Activated naive CD8-positive, alpha-beta T cell treated with anti-CD3 and anti-CD28 coated beads for 36 hours (primary cell): ENCODE results near the gene TTC7B. TPM values are rescaled to one million over a fixed set of nuclear protein-coding genes. Genes with fewer than 3 reads are reported as not detected.

Experiments used
- DNase-seq: peaks from one replicate; pipeline ENCODE4 v3.0.0; 2021
- H3K27ac Mint-ChIP-seq: one replicate; pipeline ENCODE4 v1.8.0; 2022; ENCODE audit warnings: mild to moderate bottlenecking, moderate library complexity, mixed read lengths
- H3K27me3 Mint-ChIP-seq: one replicate; pipeline ENCODE4 v1.8.0; 2022; ENCODE audit warnings: mild to moderate bottlenecking, mixed read lengths
- H3K36me3 Mint-ChIP-seq: one replicate; pipeline ENCODE4 v1.8.0; 2021; ENCODE audit warnings: mild to moderate bottlenecking, mixed read lengths
- H3K4me1 Mint-ChIP-seq: one replicate; pipeline ENCODE4 v1.8.0; 2021; ENCODE audit warnings: mixed read lengths
- H3K4me3 Mint-ChIP-seq: one replicate; pipeline ENCODE4 v1.8.0; 2022; ENCODE audit warnings: mild to moderate bottlenecking, moderate library complexity, mixed read lengths
- H3K9me3 Mint-ChIP-seq: one replicate; pipeline ENCODE4 v1.8.0; 2022; ENCODE audit warnings: mixed read lengths
- total RNA-seq, 2 experiments: library from RNA; stranded (reverse); gene quantifications; one replicate each; pipeline ENCODE4 v1.2.3, GENCODE V29; 2021

Gene TTC7B
- total RNA-seq, 2 experiments from 2014 or later: 7.1 to 7.6 TPM

DNA sequence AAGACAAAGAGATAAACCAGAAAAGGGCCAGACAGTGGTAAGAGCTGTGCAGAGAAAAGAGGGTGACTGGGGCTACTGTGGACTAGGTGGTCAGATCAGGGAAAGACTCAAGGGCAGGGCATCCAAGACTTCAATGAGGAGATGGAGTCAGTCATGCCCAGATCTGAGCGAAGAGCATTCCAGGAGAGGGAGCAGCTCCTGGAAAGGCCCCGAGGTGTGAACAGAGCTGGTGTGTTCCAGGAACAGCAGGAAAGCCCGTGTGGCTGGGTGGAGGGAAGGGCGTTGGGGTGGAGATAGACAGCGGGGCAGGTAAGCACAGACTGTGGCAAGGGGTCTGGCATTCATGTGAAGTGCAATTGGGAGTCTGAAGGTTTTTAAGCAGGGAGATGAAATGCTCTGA, 16.8 kb downstream of the TTC7B start:
- no peaks in the 10 kb centered on the region for H3K9me3 Mint-ChIP-seq
- DNase-seq: no peak
- H3K27ac Mint-ChIP-seq: no peak overlapping the region
- H3K4me3 Mint-ChIP-seq: no peak overlapping the region
- no peaks in the 10 kb centered on the region for H3K27me3 Mint-ChIP-seq
- no peaks in the 10 kb centered on the region for H3K36me3 Mint-ChIP-seq
- H3K4me1 Mint-ChIP-seq: peaks cover 4% of the 10 kb centered on the region

DNA sequence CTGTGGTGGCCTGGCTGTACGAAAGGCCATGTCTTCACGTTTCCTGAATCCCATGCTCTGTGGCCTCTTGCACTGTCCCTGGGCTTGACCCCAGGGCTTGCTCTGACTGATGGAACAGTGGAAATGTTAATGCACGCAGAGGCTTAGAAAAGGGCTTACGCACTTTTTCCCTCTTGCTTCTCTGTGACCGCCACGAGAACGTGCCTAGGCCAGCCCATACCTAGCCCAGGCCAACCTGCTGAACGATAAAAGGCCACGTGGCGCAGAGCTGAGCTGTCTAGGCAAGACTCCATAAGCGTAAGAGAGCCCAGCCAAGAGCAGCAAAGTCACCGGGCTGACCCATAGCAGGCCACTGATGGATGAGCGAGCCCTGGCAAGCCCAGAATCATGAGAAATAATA, 18.3 kb downstream of the TTC7B start:
- Mint-ChIP-seq H3K4me3 (no peak overlapping the region), H3K36me3 (no peaks in the 10 kb centered on the region), H3K9me3 (no peaks in the 10 kb centered on the region), H3K27me3 (no peaks in the 10 kb centered on the region), H3K27ac (no peak overlapping the region), H3K4me1 (peaks cover 4% of the 10 kb centered on the region)
- DNase-seq: no peak

DNA sequence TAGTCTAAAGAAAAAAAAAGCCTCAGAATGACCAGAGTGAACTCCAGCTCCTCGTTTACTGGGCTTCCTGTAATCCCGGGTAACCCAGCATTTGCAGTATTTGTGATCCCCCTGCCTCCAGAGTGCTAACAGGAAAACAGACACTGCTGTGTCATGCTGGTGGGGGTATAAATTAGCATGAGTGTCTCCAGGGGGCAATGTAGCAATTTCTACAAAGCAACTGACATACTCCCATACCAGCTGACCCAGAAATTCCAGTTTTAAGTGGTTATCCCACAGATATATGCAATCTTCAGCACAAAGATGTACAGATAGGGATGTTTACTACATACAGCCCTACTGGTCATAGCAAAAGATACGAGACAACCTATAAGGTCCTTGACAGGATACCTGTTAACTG, 18.8 kb downstream of the TTC7B start:
- no peak for DNase-seq
- Mint-ChIP-seq H3K36me3 (no peaks in the 10 kb centered on the region), H3K27me3 (no peaks in the 10 kb centered on the region), H3K27ac (no peak overlapping the region), H3K9me3 (no peaks in the 10 kb centered on the region), H3K4me3 (no peak overlapping the region), H3K4me1 (peaks cover 4% of the 10 kb centered on the region)

DNA sequence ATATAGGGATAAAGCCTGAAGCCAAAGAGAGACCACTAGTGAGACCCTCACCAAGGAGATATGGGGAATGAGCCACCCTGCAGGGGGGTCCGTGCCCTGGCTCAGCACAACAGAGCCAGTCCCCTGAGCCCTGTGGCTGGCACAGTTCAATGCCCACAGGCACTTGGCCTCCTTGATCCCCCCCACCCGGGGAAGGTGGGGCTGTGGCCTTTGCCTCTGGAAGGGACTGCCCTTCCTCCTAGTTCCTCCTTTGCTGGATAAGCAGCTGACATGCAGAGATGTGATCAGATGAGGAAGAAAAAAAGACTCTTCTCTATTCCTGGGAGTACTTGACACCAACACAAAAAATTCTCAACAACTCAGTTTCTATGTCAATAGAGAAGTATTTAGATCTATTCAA, 19.9 kb downstream of the TTC7B start:
- H3K36me3 Mint-ChIP-seq: no peaks in the 10 kb centered on the region
- peaks cover 2% of the 10 kb centered on the region for H3K4me1 Mint-ChIP-seq
- no peak for DNase-seq
- no peaks in the 10 kb centered on the region for H3K27me3 Mint-ChIP-seq
- H3K27ac Mint-ChIP-seq: no peak overlapping the region
- no peaks in the 10 kb centered on the region for H3K9me3 Mint-ChIP-seq
- H3K4me3 Mint-ChIP-seq: no peak overlapping the region

DNA sequence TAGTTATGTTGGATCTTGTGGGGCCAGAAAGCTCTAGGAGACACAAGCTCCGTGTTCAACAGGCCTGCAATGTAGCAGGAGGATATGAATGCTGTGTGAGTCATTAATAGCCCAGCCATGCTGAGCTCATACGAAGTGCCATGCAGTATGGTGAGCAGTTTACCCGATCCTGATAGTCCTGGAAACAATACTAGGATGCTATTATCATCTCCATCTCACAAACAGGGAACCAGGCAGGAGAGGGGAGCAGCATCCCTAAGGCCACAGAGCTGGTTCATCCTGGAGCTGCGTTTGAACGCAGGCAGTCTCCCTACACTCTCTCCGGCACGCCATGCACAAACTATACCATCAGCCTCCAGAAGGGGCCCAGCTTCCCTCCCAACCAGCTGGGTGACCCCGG, 20.5 kb downstream of the TTC7B start:
- Mint-ChIP-seq H3K4me1 (no peaks in the 10 kb centered on the region), H3K4me3 (no peak overlapping the region)
- no peak for DNase-seq

DNA sequence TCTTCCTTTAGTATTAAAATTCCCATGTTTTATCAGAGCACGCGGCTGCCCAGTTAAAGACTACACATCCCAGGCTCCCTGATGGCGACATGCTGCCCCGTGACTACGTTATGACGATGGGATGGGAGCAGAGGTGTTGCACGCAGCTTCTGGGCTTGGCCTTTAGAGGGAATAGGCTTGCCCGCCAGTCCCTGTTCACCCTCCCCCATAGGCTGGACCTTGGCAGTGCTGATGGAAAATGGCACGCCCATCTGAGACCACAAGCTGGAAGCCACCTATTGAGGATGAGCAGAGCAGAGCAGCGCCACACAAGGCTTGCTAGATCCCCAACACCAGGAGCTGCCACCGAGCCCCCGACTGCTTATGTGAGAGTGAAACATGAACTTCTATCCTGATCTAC, 24.7 kb downstream of the TTC7B start:
- H3K4me3 Mint-ChIP-seq: no peak overlapping the region
- H3K36me3 Mint-ChIP-seq: no peaks in the 10 kb centered on the region
- no peaks in the 10 kb centered on the region for H3K4me1 Mint-ChIP-seq
- no peak for DNase-seq
- H3K27me3 Mint-ChIP-seq: no peaks in the 10 kb centered on the region
- H3K27ac Mint-ChIP-seq: no peak overlapping the region
- no peaks in the 10 kb centered on the region for H3K9me3 Mint-ChIP-seq

More for the DNA sequence above, 20.5 kb downstream of the TTC7B start:
- Mint-ChIP-seq H3K27ac (no peak overlapping the region), H3K27me3 (no peaks in the 10 kb centered on the region), H3K36me3 (no peaks in the 10 kb centered on the region), H3K9me3 (no peaks in the 10 kb centered on the region)

DNA sequence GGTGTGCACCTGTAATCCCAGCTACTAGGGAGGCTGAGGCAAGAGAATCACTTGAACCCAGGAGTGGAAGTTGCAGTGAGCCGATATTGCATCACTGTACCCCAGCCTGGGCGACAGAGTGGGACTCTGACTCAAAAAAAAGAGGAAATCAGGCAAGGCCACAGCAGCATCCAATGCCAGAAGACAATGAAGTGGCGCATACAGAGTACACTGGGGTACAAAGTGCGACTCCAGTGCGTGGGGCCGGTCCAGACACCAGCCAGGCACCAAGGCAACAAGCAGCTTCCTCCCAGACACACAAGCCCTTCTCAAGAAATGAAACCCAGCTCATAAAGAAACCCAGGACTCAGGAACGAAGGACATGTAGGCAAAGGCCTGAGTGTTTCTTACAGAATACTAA, 28.2 kb downstream of the TTC7B start:
- no peaks in the 10 kb centered on the region for H3K9me3 Mint-ChIP-seq
- H3K4me1 Mint-ChIP-seq: no peaks in the 10 kb centered on the region
- H3K36me3 Mint-ChIP-seq: no peaks in the 10 kb centered on the region
- H3K27me3 Mint-ChIP-seq: no peaks in the 10 kb centered on the region
- no peak overlapping the region for H3K27ac Mint-ChIP-seq
- no peak overlapping the region for H3K4me3 Mint-ChIP-seq
- DNase-seq: no peak

DNA sequence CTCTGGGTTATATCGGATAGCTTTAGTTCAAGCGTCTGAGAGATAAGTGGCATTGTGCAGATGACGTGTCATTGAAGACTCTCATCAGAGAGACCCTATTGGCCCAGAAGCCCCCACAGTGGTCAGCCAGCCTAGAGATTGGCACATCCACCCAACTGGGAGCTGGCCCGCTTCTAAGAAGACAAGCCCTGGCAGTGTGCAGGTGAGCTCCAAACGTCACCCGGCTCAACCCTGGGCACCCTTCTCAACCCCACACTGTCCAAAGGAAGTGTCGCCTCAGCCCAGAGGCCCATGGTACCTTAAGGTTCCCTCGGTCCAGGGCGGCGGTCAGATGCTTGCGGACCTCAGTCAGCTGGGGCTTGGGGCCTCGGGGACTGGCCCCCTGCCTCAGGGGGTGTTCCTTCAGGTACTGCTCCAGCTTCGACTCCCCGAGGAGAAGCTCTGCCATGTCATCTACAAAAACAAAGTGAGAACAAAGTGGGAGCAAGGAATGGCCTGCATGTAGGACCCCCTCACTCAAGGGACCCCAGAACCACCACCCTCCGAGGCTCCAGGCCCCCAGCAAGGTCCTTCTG, 30.3 kb downstream of the TTC7B start:
- no peak overlapping the region for H3K27ac Mint-ChIP-seq
- no peaks in the 10 kb centered on the region for H3K36me3 Mint-ChIP-seq
- H3K9me3 Mint-ChIP-seq: no peaks in the 10 kb centered on the region
- H3K4me3 Mint-ChIP-seq: no peak overlapping the region
- DNase-seq: no peak
- no peaks in the 10 kb centered on the region for H3K27me3 Mint-ChIP-seq
- no peaks in the 10 kb centered on the region for H3K4me1 Mint-ChIP-seq

DNA sequence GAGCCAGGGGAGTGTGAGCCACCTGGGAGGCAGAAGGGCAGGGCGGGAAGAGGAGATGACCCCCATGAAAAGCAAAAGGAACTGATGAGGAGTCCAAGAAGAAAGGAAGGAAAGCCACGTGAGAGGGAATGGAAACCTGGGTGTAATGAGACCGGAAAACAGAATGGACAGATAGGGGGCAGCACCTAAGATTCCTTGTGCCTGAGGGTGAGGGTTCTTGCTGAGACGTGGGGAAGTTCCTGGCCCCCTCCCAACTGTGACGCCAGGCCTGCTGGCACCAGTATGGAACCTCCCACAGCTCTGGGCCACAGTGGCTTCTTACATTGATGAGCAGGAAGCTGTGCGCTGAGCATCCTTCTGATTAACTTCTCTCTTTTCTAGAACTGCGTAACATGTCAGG, 30.8 kb downstream of the TTC7B start:
- H3K9me3 Mint-ChIP-seq: no peaks in the 10 kb centered on the region
- no peak overlapping the region for H3K27ac Mint-ChIP-seq
- H3K27me3 Mint-ChIP-seq: no peaks in the 10 kb centered on the region
- no peaks in the 10 kb centered on the region for H3K36me3 Mint-ChIP-seq
- no peak overlapping the region for H3K4me3 Mint-ChIP-seq
- no peak for DNase-seq
- H3K4me1 Mint-ChIP-seq: no peaks in the 10 kb centered on the region

DNA sequence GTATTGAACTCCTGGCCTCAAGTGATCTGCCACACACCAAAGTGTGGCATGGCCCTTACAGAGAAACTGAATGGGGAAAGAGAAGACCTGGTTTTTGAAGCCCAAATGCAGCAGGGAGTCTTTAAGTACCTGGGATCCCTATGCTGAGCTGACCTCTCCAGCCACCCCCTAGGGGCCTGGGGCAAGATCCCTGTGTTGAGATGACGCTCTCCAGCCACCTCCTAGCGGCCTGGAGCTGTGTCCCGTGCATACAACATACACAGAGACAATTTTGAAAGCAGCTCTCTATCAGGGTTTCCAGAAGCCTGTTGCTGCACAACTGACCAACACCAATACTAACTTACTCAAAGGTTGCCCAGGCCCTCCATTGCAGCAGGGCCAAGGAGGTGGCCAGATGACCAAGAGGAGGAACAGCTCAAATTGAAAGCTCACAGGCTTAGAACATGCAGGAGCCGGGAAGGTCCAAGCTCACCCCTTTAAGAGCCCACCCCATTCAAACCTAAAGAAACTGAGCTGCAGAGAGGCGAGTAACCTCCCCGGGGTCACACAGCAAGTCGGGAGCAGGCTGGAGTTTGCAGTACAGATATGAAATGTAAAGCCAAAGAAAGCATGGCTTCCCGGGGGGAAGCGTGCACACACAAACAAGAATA, 31.5 kb downstream of the TTC7B start:
- Mint-ChIP-seq H3K4me1 (no peaks in the 10 kb centered on the region), H3K36me3 (no peaks in the 10 kb centered on the region), H3K27me3 (no peaks in the 10 kb centered on the region), H3K4me3 (no peak overlapping the region), H3K27ac (no peak overlapping the region), H3K9me3 (no peaks in the 10 kb centered on the region)
- DNase-seq: no peak

DNA sequence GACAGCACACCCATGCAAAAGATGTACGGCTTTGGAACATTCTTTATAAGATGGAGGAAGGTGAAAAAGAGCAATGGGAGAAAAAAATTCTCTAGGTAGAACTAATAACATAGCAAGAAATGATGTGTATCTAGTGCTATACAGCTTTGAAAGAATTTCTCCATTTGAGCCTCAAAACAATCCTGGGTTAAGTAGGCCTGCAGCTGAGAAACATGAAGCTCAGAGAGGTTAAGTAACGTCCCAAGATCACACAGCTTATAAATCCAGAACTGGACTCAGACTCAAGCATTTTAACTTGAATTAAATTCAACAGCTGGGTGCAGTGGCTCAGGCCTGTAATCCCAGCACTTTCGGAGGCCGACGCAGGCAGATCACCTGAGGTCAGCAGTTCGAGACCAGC, 32.9 kb downstream of the TTC7B start:
- H3K27ac Mint-ChIP-seq: no peak overlapping the region
- no peaks in the 10 kb centered on the region for H3K4me1 Mint-ChIP-seq
- DNase-seq: no peak
- H3K4me3 Mint-ChIP-seq: no peak overlapping the region
- H3K36me3 Mint-ChIP-seq: no peaks in the 10 kb centered on the region
- no peaks in the 10 kb centered on the region for H3K9me3 Mint-ChIP-seq
- no peaks in the 10 kb centered on the region for H3K27me3 Mint-ChIP-seq

DNA sequence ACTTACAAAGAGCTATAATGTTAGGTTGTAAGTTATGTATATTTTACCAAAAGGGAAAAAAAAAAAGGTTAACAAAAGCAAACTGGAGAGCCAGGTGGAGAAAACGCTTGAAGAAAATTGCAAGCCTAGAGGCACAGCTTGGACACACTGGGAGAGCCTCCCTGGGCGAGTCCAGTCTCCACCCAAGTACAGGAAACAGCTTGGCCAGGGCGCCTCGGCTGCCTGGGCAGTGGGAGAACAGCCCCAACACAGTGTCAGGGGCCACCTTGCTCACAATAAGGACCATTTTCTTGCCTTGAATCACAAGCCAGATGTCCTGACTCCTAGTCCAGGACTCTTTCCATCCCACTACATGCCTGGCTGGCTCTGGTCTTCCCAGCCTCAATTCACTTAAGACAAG, 33.3 kb downstream of the TTC7B start:
- Mint-ChIP-seq H3K36me3 (no peaks in the 10 kb centered on the region), H3K4me1 (no peaks in the 10 kb centered on the region), H3K27ac (no peak overlapping the region), H3K27me3 (no peaks in the 10 kb centered on the region), H3K4me3 (no peak overlapping the region), H3K9me3 (no peaks in the 10 kb centered on the region)
- DNase-seq: no peak

DNA sequence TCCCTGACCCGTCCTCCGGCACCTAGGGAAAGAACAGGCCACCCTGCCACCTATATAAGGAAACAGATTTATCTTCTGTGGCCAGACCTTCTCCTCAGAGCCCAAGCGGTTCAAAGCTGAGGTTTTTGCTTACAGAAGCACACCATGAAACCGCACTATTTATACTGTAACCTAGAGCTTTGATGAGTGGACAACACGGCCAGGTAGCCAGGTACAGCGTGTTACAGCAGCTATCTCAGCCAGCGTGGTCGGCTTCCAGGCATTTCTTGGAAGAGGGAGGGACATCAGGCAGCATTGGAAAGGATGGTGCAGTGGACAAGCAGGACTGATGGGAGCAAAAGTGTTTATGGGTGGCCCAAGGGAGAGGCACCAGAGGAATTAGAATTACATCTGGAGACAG, 34.4 kb downstream of the TTC7B start:
- Mint-ChIP-seq H3K27ac (no peak overlapping the region), H3K27me3 (no peaks in the 10 kb centered on the region), H3K9me3 (no peaks in the 10 kb centered on the region), H3K4me3 (no peak overlapping the region), H3K4me1 (no peaks in the 10 kb centered on the region), H3K36me3 (no peaks in the 10 kb centered on the region)
- DNase-seq: no peak

DNA sequence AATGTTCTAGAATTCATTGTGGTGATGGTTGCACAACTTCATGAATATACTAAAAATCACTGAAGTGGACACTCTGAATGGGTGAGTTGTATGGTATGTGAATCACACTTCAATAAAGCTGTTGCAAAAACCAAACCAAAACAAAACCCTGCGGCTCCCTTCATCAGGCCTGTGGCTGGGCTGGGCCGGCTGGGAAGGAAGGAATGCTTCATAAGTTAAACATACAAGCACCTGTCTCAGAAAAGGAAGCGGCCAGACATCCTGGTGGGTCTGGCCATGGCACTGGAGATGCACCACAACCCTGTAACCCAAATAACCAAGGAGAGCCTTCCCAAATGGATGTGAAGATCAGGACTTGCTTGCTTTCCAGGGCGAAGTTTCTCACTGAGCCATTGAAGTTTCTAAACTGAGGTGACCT, 34.9 kb downstream of the TTC7B start:
- H3K27me3 Mint-ChIP-seq: no peaks in the 10 kb centered on the region
- H3K9me3 Mint-ChIP-seq: no peaks in the 10 kb centered on the region
- no peak overlapping the region for H3K4me3 Mint-ChIP-seq
- DNase-seq: no peak
- H3K36me3 Mint-ChIP-seq: no peaks in the 10 kb centered on the region
- no peaks in the 10 kb centered on the region for H3K4me1 Mint-ChIP-seq
- no peak overlapping the region for H3K27ac Mint-ChIP-seq

DNA sequence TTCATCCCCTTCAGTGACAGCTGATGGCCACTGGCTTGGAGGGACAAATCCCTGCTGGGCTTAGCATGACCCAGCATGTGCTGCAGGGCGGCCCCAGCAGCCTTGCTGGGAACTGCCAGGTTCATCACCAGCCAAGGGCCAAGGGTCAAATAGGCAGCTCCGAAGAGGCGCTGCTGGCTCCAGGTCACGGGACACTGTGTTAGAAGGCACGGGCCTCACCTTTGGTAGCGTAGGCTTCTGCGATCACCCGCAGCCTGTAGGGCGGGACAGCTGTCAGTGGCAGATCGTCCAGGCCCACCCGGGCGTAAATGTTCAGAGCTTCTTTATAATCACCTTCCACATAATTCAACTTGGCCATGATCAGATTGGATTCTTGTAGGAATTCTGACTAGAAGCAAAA, 35.7 kb downstream of the TTC7B start:
- no peaks in the 10 kb centered on the region for H3K27me3 Mint-ChIP-seq
- no peaks in the 10 kb centered on the region for H3K4me1 Mint-ChIP-seq
- no peaks in the 10 kb centered on the region for H3K9me3 Mint-ChIP-seq
- H3K4me3 Mint-ChIP-seq: no peak overlapping the region
- no peak for DNase-seq
- no peaks in the 10 kb centered on the region for H3K36me3 Mint-ChIP-seq
- no peak overlapping the region for H3K27ac Mint-ChIP-seq

DNA sequence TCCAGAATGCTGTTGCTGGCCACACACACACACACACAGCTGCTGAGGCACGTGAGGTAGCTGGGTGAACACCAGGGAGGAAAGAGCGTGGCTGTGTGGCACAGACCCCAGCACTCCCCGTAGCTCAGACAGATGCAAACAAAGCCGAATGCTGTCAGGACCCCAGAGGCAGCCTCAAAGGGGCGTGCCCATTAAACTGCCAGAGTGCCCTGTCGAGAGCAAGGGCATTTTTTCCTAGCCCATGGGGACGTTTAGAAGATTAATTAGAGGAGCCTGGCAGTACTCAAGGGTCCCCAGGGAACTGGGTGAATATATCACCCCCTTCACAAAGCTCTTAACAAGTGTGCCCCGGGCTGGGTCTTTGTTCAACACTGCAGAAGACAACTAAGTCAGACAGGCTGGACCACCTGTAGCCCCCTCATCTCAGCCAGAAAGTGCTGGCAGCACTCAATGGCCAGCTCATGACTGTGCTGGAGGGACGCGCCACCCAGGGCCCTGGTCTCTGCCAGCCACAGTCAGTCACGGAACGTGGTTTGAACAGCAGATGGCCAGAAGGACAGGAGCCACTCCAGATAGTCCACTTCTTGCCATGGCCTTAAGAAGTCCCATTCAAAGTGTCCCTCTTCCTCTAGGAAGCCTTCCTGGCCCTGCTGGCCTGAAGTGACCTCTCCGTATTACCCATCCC, 37.5 kb downstream of the TTC7B start:
- no peak for DNase-seq
- Mint-ChIP-seq H3K36me3 (no peaks in the 10 kb centered on the region), H3K4me1 (no peaks in the 10 kb centered on the region), H3K9me3 (no peaks in the 10 kb centered on the region), H3K4me3 (no peak overlapping the region), H3K27ac (no peak overlapping the region), H3K27me3 (no peaks in the 10 kb centered on the region)
